Central memory CD8-positive, alpha-beta T cell (primary cell): ENCODE data around the gene AIP.
A peak's percentile ranks its signal among the peaks of the same experiment; 100 is the strongest.

Source experiments
- ATAC-seq: fragments of 150-1000 bp; cut with Tn5 transposase; replicated peaks from 2 replicates; pipeline ENCODE4 v1.10.0; 2022; ENCODE audit warnings: mild to moderate bottlenecking, moderate FRiP score, moderate number of reproducible peaks; ENCODE audit not compliant: poor library complexity, severe bottlenecking; ENCODE audit errors: extremely low read depth
- DNase-seq, 2 donors: peaks; one replicate each; pipeline ENCODE4 v3.0.0; 2021; ENCODE audit warnings: low spot score in 2 of 2
- H3K27ac Mint-ChIP-seq: one replicate; pipeline ENCODE4 v1.8.0; 2022; ENCODE audit warnings: low read depth, mild to moderate bottlenecking, moderate library complexity, mixed read lengths
- H3K27me3 Mint-ChIP-seq: one replicate; pipeline ENCODE4 v1.8.0; 2022; ENCODE audit warnings: mixed read lengths
- H3K36me3 Mint-ChIP-seq: one replicate; pipeline ENCODE4 v1.8.0; 2022; ENCODE audit warnings: mild to moderate bottlenecking, moderate library complexity, mixed read lengths; ENCODE audit not compliant: insufficient read depth
- H3K4me1 Mint-ChIP-seq: one replicate; pipeline ENCODE4 v1.8.0; 2022; ENCODE audit warnings: mixed read lengths
- H3K4me3 Mint-ChIP-seq: one replicate; pipeline ENCODE4 v1.8.0; 2022; ENCODE audit warnings: mild to moderate bottlenecking, moderate library complexity, mixed read lengths
- H3K9me3 Mint-ChIP-seq: one replicate; pipeline ENCODE4 v1.8.0; 2022; ENCODE audit warnings: mixed read lengths

The AIP gene

GRCh38 chr11:67439321-67440228 lies 43.3 kb upstream of the AIP start:
- Mint-ChIP-seq H3K4me3 (peak overlapping the region; percentile 96), H3K36me3 (peaks cover 50% of the 10 kb centered on the region), H3K27me3 (no peaks in the 10 kb centered on the region), H3K4me1 (peaks cover 52% of the 10 kb centered on the region), H3K27ac (peak overlapping the region; percentile 97), H3K9me3 (no peaks in the 10 kb centered on the region)
- DNase-seq = no peak
- ATAC-seq = no peak

DNA sequence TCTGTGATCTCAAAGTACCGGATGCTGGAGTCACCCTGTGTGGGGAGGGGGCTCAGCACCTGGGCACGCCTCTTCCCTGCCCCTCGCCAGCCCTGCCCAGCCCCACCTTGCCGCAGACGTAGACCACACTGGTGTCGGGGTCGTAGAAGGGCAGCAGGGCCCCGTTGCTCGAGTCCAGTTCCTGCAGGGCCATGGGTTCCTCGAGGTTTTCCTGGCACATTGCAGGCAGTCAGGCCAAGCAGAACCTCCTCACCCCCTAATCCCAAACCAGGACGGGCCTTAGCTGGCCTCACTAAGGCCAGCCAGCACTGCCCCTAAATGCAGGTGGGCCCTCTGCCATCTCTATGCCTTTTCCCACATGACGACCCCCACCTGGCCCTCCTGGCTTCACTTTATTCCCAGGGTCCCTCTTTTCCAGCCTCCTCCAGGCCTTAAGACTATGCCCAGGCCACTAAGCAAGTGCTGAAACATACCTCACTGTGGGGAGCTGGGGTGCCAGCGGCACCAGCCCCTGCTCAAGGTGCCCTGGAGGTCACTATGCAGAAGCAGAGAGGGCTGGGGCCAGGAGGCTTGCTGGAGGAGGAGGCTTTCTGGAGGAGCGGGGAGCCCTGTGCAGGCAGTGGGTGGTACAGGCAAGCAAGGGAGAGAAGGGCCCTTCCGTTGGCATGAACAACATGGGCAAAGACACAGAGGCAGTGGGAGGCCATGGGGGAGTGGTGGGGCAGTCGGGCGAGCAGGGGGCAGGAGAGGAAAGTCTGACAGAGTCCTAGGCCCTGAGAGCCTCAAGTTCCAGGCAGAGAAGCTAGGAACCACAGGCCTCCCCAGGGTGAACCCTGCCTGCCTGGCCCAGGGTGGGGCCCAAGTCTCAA lies 42.4 kb upstream of the AIP start:
- peaks cover 44% of the 10 kb centered on the region for H3K36me3 Mint-ChIP-seq
- ATAC-seq = no peak
- no peak for DNase-seq
- H3K27ac Mint-ChIP-seq = peak overlapping the region; percentile 97
- H3K27me3 Mint-ChIP-seq = no peaks in the 10 kb centered on the region
- H3K4me1 Mint-ChIP-seq = peaks cover 57% of the 10 kb centered on the region
- no peaks in the 10 kb centered on the region for H3K9me3 Mint-ChIP-seq
- H3K4me3 Mint-ChIP-seq = peak overlapping the region; percentile 96

GRCh38 chr11:67441098-67441563 lies 41.7 kb upstream of the AIP start:
- H3K36me3 Mint-ChIP-seq = peaks cover 41% of the 10 kb centered on the region
- no peaks in the 10 kb centered on the region for H3K27me3 Mint-ChIP-seq
- DNase-seq (no peak), ATAC-seq (no peak)
- no peak overlapping the region for H3K4me3 Mint-ChIP-seq
- H3K27ac Mint-ChIP-seq = peak overlapping the region; percentile 97
- peaks cover 58% of the 10 kb centered on the region for H3K4me1 Mint-ChIP-seq
- H3K9me3 Mint-ChIP-seq = no peaks in the 10 kb centered on the region

GRCh38 chr11:67441731-67442351 lies 41.0 kb upstream of the AIP start:
- Mint-ChIP-seq H3K27me3 (no peaks in the 10 kb centered on the region), H3K9me3 (no peaks in the 10 kb centered on the region), H3K4me1 (peaks cover 56% of the 10 kb centered on the region), H3K27ac (peak overlapping the region; percentile 97), H3K4me3 (peak overlapping the region; percentile 68), H3K36me3 (peaks cover 41% of the 10 kb centered on the region)
- ATAC-seq (no peak), DNase-seq (no peak)

DNA sequence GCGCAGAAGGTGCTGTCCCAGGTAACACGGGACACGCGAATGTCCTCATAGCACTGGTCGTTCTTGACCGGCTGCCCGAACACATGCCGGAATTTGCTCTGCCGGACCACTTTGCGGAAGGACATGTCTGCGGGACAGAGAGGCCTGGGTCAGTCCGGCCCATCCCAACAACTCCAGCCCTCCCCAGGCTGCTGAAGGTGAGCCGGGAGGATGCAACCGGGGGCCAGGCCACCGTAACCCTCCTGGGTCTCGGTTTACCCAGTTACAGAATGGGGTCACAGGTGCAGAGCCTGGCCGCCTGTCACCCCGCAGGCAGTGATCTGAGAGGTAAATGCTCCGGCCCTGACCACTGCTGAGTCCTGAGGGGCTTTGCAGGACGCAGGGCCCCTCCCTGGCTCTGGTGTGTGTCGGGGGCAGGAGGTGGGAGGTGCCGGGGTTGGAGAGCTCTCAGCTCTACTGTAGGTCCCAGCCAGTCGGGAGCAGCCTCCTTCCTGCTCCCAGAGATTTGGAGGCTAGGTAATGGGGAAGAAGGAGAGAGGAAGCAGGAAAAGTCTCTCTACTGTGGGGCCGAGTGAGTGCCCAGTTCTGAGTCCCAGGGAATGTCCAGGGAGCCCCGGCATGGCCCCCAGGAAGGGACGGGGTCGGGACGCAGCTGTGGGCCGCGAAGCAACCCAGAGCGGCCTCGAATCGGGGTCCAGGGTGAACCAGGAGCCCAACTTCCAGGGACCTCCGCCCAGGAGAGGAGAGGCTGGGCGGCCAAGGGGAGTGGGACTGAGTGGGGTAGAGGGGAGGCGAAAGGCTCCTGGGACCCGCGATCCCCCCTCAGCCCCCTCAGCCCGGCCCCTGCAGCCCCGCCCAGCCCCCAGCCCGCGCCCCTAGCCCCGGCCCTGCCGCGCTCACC lies 40.1 kb upstream of the AIP start:
- H3K36me3 Mint-ChIP-seq = peaks cover 34% of the 10 kb centered on the region
- peaks cover 62% of the 10 kb centered on the region for H3K4me1 Mint-ChIP-seq
- H3K4me3 Mint-ChIP-seq = peak overlapping the region; percentile 68
- ATAC-seq (no peak), DNase-seq (no peak)
- H3K9me3 Mint-ChIP-seq = no peaks in the 10 kb centered on the region
- no peaks in the 10 kb centered on the region for H3K27me3 Mint-ChIP-seq
- peak overlapping the region; percentile 97 for H3K27ac Mint-ChIP-seq

- peak overlapping the region; percentile 77 for H3K4me3 Mint-ChIP-seq
- ATAC-seq = no peak
- no peaks in the 10 kb centered on the region for H3K9me3 Mint-ChIP-seq
- no peak for DNase-seq
- peaks cover 24% of the 10 kb centered on the region for H3K36me3 Mint-ChIP-seq
- H3K27me3 Mint-ChIP-seq = no peaks in the 10 kb centered on the region
- peaks cover 54% of the 10 kb centered on the region for H3K4me1 Mint-ChIP-seq
- peak overlapping the region; percentile 97 for H3K27ac Mint-ChIP-seq
These were observed 37.3 kb upstream of the AIP start for GRCh38 chr11:67445515-67445914.

DNA sequence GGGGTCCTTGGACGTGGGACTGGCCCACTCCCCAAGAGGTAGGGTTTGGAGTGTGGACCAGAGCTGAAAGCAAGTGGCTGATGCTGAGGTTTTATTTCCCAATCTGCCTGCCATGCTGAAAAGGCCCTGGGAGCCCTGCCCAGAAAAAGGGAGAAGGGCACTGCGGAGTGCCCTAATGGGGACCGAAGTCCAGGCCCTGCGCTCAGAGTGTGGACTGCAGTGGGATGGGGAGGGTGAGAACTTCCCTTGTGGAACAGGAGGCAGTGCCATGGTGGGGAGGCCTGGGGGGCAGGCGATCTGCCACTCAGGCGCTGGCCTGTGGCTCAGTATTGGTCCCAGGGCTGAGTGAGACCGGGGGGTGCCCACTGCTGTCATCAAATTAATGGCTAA lies 34.6 kb upstream of the AIP start:
- H3K4me3 Mint-ChIP-seq = no peak overlapping the region
- H3K27me3 Mint-ChIP-seq = no peaks in the 10 kb centered on the region
- H3K27ac Mint-ChIP-seq = peak overlapping the region; percentile 97
- no peaks in the 10 kb centered on the region for H3K9me3 Mint-ChIP-seq
- ATAC-seq (no peak), DNase-seq (no peak)
- peaks cover 16% of the 10 kb centered on the region for H3K36me3 Mint-ChIP-seq
- peaks cover 40% of the 10 kb centered on the region for H3K4me1 Mint-ChIP-seq

DNA sequence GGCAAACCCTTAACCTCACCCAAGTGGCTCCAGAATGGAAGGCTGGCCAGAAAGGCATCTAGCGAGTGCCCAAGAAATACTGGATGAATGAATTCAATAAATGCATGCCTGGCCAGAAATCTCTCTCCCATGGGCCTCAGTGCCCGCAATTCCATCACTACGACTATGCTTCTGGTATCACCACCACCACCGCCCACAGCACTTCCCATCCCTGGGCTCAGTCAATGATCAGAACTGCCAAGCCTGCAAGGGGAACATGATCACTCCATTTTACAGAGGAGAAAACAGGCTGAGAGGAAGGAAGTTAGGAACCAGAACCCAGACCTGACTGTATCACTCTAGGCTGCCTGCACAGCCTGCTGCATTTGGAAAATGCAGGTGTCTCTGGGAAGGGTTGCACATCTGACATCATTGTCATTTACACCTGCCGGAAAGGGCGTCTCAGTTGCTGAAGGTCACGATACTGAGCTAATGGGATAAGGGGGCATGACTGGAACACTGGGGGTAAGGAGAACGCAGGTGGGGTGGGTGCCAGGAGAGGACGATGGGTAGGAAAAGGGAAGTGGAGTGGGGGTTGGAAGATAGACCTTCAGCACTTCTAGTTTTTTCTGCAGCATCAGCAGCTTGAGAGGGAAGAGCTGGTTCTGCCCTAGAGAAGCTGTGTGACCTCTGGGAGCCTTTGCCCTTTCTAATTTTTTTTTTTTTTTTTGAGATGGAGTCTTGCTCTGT lies 33.5 kb upstream of the AIP start:
- no peak for DNase-seq

GRCh38 chr11:67450796-67451657 lies 31.8 kb upstream of the AIP start:
- no peak overlapping the region for H3K27ac Mint-ChIP-seq
- no peak overlapping the region for H3K4me3 Mint-ChIP-seq
- DNase-seq (no peak), ATAC-seq (no peak)
- peaks cover 10% of the 10 kb centered on the region for H3K36me3 Mint-ChIP-seq
- peaks cover 22% of the 10 kb centered on the region for H3K4me1 Mint-ChIP-seq
- H3K27me3 Mint-ChIP-seq = no peaks in the 10 kb centered on the region
- no peaks in the 10 kb centered on the region for H3K9me3 Mint-ChIP-seq

More for the DNA sequence above, 33.5 kb upstream of the AIP start:
- ATAC-seq = no peak
- H3K27me3 Mint-ChIP-seq = no peaks in the 10 kb centered on the region
- no peaks in the 10 kb centered on the region for H3K9me3 Mint-ChIP-seq
- H3K4me3 Mint-ChIP-seq = no peak overlapping the region
- H3K27ac Mint-ChIP-seq = peak overlapping the region; percentile 61
- H3K36me3 Mint-ChIP-seq = peaks cover 11% of the 10 kb centered on the region
- H3K4me1 Mint-ChIP-seq = peaks cover 39% of the 10 kb centered on the region

DNA sequence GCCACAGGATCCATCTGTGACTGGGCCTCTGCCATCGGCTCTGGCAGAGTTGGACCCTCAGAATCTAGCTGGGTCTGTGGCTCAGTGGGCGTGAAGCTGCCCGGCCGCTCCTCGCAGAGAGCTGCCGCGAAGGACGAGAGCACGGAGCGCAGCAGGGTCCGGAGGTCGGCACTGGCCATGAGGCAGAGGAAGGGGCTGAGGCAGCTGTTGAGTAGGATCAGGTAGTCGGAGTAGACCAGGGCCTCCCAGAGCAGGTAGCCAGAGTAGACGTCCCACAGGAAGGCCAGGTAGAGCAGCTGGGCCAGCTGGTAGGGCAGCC lies 31.2 kb upstream of the AIP start:
- H3K27ac Mint-ChIP-seq = no peak overlapping the region
- H3K36me3 Mint-ChIP-seq = peaks cover 5% of the 10 kb centered on the region
- ATAC-seq (no peak), DNase-seq (no peak)
- H3K9me3 Mint-ChIP-seq = no peaks in the 10 kb centered on the region
- H3K27me3 Mint-ChIP-seq = no peaks in the 10 kb centered on the region
- H3K4me3 Mint-ChIP-seq = no peak overlapping the region
- H3K4me1 Mint-ChIP-seq = peaks cover 17% of the 10 kb centered on the region
